Sigmoid colon (tissue), 4 donors: ENCODE results near the gene PDE2A.

ENCODE experiments used
- POLR2AphosphoS5 ChIP-seq, 4 donors: sonication (generic); formaldehyde crosslinking; IDR thresholded peaks; one replicate each; pipeline ENCODE4 v1.6.1; 2017; ENCODE audit warnings: antibody characterized with exemption in 4 of 4
- TF ChIP-seq, protein P1 (sequence below), 4 experiments: fragments of 450-650 bp in 3 of 4; fragments of 200-600 bp in 1 of 4; IDR thresholded peaks; one replicate each; pipeline ENCODE4 v1.5.1; 2016 to 2019; ENCODE audit warnings: antibody characterized with exemption in 4 of 4, mild to moderate bottlenecking in 3 of 4, moderate library complexity in 2 of 4

DNA sequence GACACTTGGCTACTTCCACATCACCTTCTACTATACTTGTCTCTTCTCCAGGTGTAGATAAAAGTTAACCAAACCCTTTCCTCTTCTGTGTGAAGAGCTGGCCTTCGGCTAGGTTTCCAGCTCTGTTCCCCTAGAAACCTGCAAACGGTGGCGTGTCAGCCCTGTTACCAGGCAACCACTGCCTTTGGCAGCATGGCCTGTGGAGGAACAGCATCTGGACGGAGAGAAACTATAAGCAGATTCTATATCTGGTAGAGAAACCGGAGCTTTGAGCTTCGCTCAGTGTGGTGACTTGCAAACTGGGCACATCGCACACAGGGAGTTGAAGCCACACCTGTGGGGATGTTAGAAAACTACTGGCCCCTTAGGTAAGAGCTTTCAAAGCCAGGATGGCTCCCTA is 42.1 kb upstream of the PDE2A start:
- TF ChIP-seq, protein P1, sequence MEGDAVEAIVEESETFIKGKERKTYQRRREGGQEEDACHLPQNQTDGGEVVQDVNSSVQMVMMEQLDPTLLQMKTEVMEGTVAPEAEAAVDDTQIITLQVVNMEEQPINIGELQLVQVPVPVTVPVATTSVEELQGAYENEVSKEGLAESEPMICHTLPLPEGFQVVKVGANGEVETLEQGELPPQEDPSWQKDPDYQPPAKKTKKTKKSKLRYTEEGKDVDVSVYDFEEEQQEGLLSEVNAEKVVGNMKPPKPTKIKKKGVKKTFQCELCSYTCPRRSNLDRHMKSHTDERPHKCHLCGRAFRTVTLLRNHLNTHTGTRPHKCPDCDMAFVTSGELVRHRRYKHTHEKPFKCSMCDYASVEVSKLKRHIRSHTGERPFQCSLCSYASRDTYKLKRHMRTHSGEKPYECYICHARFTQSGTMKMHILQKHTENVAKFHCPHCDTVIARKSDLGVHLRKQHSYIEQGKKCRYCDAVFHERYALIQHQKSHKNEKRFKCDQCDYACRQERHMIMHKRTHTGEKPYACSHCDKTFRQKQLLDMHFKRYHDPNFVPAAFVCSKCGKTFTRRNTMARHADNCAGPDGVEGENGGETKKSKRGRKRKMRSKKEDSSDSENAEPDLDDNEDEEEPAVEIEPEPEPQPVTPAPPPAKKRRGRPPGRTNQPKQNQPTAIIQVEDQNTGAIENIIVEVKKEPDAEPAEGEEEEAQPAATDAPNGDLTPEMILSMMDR (IDR thresholded peaks at IDR 0.05), result no peak
- TF ChIP-seq POLR2AphosphoS5 (IDR thresholded peaks at IDR 0.05), result no peak
